HepG2 (cell line): ENCODE data around the gene FBXO24. TPM values are rescaled to one million over a fixed set of nuclear protein-coding genes. Genes with fewer than 3 reads are reported as not detected.

ENCODE experiments used
- ISL2 ChIP-seq: sonication (generic); formaldehyde crosslinking; IDR thresholded peaks from 2 replicates; pipeline ENCODE4 v1.5.0; 2020; ENCODE audit warnings: missing genetic modification reagents
- ISX ChIP-seq: sonication (generic); formaldehyde crosslinking; conservative IDR thresholded peaks from 2 replicates; pipeline ENCODE4 v1.5.0; 2020; ENCODE audit warnings: missing genetic modification reagents
- MEIS1 ChIP-seq: sonication (generic); formaldehyde crosslinking; IDR thresholded peaks from 2 replicates; pipeline ENCODE4 v1.9.0; 2021; ENCODE audit warnings: mild to moderate bottlenecking, missing genetic modification reagents, moderate library complexity, borderline replicate concordance
- ZNF331 ChIP-seq: sonication (generic); formaldehyde crosslinking; IDR thresholded peaks from 2 replicates; pipeline ENCODE4 v1.4.0; 2020; ENCODE audit warnings: missing genetic modification reagents
- ZNF558 ChIP-seq: sonication (generic); formaldehyde crosslinking; IDR thresholded peaks from 2 replicates; pipeline ENCODE4 v1.9.0; 2022; ENCODE audit warnings: mild to moderate bottlenecking, missing genetic modification reagents, borderline replicate concordance
- polyA plus RNA-seq, 8 experiments: library from polyadenylated mRNA; depleted of rRNA in 3 of 8; stranded (reverse) in 7 of 8; unstranded in 1 of 8; fragments of >200 nt; fragmentation: Illumina TruSeq in 4 of 8; extraction: Trizol in 4 of 8; gene quantifications; 2 replicates each; pipeline versions ENCODE4 v1.2.1 to v1.2.3, GENCODE V29; 2011 to 2016; ENCODE audit warnings: low read depth in 4 of 8, missing spikeins in 1 of 8, mixed read lengths in 1 of 8; ENCODE audit not compliant: insufficient read depth in 1 of 8
- total RNA-seq, 5 experiments: library from RNA; depleted of rRNA; stranded (reverse); fragments of >200 nt; fragmentation: Illumina TruSeq; extraction: Trizol; gene quantifications; 2 replicates each; pipeline ENCODE4 v1.2.3, GENCODE V29; 2016; ENCODE audit warnings: low read depth in 1 of 5
- TF ChIP-seq, protein P1 (sequence below): sonication (generic); formaldehyde crosslinking; IDR thresholded peaks from 2 replicates; pipeline ENCODE4 v1.4.0; 2020; ENCODE audit warnings: mild to moderate bottlenecking, missing genetic modification reagents
- TF ChIP-seq, protein P2 (sequence below): sonication (generic); formaldehyde crosslinking; IDR thresholded peaks from 2 replicates; pipeline ENCODE4 v1.4.0; 2020; ENCODE audit warnings: mild to moderate bottlenecking, missing genetic modification reagents
- TF ChIP-seq, protein P3 (sequence below): sonication (generic); formaldehyde crosslinking; IDR thresholded peaks from 2 replicates; pipeline ENCODE4 v1.4.0; 2020; ENCODE audit warnings: missing genetic modification reagents, borderline replicate concordance
- TF ChIP-seq, protein P4 (sequence below): sonication (generic); formaldehyde crosslinking; IDR thresholded peaks from 2 replicates; pipeline ENCODE4 v1.4.0; 2020; ENCODE audit warnings: mild to moderate bottlenecking, missing genetic modification reagents

The FBXO24 gene
- total and polyA plus RNA-seq, 2 of the 13 experiments (the other 11 are each of a cell fraction or from before 2014, with no cell fraction given): 0.20 to 0.55 TPM

DNA sequence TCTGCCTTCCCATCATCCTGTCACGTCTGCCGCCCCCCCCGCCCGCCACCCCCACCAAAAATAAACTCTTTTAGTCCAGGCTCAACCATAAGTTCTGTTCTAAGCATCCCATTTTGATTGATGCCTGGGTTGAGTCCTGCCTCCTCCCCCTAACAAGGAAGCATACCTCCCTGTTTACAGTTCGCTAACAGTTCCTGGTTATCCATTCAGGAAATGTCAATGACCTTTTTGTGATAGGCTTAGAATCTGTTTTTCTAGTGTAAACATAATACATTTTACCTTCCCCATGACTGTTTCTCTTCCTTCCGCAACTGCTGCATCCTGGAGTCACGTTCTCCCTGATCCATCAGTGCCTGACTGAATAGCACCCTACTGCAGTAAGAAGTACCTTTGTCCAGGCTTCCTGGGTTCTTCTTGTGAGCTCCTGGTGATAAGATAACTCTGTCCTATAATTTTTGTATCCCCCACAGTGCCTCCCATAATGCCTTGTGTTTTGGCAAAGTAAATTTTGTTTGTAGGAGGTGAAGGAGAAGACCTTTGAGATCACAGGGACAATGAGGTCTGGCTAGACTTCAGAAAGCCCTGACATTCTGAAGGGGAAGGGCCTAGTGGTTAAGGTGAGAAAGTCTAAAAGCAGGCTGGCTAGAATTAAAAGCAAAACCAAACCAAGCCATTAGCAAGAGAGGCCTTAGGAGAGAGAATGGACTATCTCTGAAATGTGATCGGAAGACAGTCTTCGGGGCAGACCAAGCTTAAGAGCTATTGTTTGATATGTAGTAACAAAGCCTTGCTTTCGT, 39.8 kb upstream of the FBXO24 start (continued):
- TF ChIP-seq, protein P1, sequence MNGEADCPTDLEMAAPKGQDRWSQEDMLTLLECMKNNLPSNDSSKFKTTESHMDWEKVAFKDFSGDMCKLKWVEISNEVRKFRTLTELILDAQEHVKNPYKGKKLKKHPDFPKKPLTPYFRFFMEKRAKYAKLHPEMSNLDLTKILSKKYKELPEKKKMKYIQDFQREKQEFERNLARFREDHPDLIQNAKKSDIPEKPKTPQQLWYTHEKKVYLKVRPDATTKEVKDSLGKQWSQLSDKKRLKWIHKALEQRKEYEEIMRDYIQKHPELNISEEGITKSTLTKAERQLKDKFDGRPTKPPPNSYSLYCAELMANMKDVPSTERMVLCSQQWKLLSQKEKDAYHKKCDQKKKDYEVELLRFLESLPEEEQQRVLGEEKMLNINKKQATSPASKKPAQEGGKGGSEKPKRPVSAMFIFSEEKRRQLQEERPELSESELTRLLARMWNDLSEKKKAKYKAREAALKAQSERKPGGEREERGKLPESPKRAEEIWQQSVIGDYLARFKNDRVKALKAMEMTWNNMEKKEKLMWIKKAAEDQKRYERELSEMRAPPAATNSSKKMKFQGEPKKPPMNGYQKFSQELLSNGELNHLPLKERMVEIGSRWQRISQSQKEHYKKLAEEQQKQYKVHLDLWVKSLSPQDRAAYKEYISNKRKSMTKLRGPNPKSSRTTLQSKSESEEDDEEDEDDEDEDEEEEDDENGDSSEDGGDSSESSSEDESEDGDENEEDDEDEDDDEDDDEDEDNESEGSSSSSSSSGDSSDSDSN (CRISPR knock-in tag): no peak
- TF ChIP-seq ISX (no peak), ZNF331 (CRISPR knock-in tag) (0 out of 2 replicates have a peak, but pooled peaks have one; percentile 56), ZNF558 (CRISPR knock-in tag) (no peak), ISL2 (CRISPR knock-in tag) (peak; percentile 86), MEIS1 (CRISPR knock-in tag) (no peak)
- TF ChIP-seq, protein P2, sequence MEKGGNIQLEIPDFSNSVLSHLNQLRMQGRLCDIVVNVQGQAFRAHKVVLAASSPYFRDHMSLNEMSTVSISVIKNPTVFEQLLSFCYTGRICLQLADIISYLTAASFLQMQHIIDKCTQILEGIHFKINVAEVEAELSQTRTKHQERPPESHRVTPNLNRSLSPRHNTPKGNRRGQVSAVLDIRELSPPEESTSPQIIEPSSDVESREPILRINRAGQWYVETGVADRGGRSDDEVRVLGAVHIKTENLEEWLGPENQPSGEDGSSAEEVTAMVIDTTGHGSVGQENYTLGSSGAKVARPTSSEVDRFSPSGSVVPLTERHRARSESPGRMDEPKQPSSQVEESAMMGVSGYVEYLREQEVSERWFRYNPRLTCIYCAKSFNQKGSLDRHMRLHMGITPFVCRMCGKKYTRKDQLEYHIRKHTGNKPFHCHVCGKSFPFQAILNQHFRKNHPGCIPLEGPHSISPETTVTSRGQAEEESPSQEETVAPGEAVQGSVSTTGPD (CRISPR knock-in tag): no peak; the same call in 1 of the 2 replicates
- TF ChIP-seq, protein P3, sequence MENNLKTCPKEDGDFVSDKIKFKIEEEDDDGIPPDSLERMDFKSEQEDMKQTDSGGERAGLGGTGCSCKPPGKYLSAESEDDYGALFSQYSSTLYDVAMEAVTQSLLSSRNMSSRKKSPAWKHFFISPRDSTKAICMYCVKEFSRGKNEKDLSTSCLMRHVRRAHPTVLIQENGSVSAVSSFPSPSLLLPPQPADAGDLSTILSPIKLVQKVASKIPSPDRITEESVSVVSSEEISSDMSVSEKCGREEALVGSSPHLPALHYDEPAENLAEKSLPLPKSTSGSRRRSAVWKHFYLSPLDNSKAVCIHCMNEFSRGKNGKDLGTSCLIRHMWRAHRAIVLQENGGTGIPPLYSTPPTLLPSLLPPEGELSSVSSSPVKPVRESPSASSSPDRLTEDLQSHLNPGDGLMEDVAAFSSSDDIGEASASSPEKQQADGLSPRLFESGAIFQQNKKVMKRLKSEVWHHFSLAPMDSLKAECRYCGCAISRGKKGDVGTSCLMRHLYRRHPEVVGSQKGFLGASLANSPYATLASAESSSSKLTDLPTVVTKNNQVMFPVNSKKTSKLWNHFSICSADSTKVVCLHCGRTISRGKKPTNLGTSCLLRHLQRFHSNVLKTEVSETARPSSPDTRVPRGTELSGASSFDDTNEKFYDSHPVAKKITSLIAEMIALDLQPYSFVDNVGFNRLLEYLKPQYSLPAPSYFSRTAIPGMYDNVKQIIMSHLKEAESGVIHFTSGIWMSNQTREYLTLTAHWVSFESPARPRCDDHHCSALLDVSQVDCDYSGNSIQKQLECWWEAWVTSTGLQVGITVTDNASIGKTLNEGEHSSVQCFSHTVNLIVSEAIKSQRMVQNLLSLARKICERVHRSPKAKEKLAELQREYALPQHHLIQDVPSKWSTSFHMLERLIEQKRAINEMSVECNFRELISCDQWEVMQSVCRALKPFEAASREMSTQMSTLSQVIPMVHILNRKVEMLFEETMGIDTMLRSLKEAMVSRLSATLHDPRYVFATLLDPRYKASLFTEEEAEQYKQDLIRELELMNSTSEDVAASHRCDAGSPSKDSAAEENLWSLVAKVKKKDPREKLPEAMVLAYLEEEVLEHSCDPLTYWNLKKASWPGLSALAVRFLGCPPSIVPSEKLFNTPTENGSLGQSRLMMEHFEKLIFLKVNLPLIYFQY: no peak
- TF ChIP-seq, protein P4, sequence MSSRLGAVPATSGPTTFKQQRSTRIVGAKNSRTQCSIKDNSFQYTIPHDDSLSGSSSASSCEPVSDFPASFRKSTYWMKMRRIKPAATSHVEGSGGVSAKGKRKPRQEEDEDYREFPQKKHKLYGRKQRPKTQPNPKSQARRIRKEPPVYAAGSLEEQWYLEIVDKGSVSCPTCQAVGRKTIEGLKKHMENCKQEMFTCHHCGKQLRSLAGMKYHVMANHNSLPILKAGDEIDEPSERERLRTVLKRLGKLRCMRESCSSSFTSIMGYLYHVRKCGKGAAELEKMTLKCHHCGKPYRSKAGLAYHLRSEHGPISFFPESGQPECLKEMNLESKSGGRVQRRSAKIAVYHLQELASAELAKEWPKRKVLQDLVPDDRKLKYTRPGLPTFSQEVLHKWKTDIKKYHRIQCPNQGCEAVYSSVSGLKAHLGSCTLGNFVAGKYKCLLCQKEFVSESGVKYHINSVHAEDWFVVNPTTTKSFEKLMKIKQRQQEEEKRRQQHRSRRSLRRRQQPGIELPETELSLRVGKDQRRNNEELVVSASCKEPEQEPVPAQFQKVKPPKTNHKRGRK (CRISPR knock-in tag): no peak
